DND-41 (cell line): ENCODE results near the gene CYP46A1.

Source experiments
- ATAC-seq: fragments of 200-7000 bp; cut with Tn5 transposase; 3 replicates; pipeline ENCODE4 v1.9.1; 2021; ENCODE audit warnings: low read depth; ENCODE audit not compliant: insufficient read depth
- DNase-seq: peaks from one replicate; pipeline ENCODE4 v3.0.0-alpha.2; 2020
- H2AFZ ChIP-seq: 2 replicates; pipeline ENCODE4 v1.6.0; 2012; ENCODE audit warnings: low read depth, low read length
- H3K27ac ChIP-seq: 2 replicates; pipeline ENCODE4 v1.5.1; 2012; ENCODE audit warnings: low read length, inconsistent platforms
- H3K27me3 ChIP-seq: fragments of 200-600 bp; sonication (generic); 2 replicates; pipeline ENCODE4 v1.6.0; 2012; ENCODE audit warnings: low read length, mild to moderate bottlenecking, inconsistent platforms; ENCODE audit not compliant: insufficient read depth, poor library complexity
- H3K36me3 ChIP-seq: 2 replicates; pipeline ENCODE4 v1.5.1; 2012; ENCODE audit warnings: low read length, inconsistent platforms; ENCODE audit not compliant: insufficient read depth
- H3K4me1 ChIP-seq: 2 replicates; pipeline ENCODE4 v1.5.1; 2012; ENCODE audit warnings: mild to moderate bottlenecking, low read length; ENCODE audit not compliant: insufficient read depth
- H3K4me2 ChIP-seq: 2 replicates; pipeline ENCODE4 v1.6.0; 2012; ENCODE audit warnings: mild to moderate bottlenecking, moderate library complexity, low read length, inconsistent platforms; ENCODE audit not compliant: insufficient read depth
- H3K4me3 ChIP-seq, 2 experiments: fragments of 200-600 bp in 1 of 2; shearing (Covaris generic) in 1 of 2; 2 replicates each; pipeline ENCODE4 v1.5.1; 2012 to 2016; ENCODE audit warnings: inconsistent platforms in 2 of 2, low read length in 2 of 2, mild to moderate bottlenecking in 2 of 2, low read depth in 1 of 2, moderate library complexity in 1 of 2
- H3K79me2 ChIP-seq: 2 replicates; pipeline ENCODE4 v1.6.0; 2012; ENCODE audit warnings: low read length, inconsistent platforms; ENCODE audit not compliant: insufficient read depth
- H3K9ac ChIP-seq: 2 replicates; pipeline ENCODE4 v1.6.0; 2012; ENCODE audit warnings: low read depth, mild to moderate bottlenecking, inconsistent platforms, low read length, moderate library complexity
- H3K9me3 ChIP-seq: 2 replicates; pipeline ENCODE4 v1.5.1; 2012; ENCODE audit warnings: low read length, moderate library complexity, mild to moderate bottlenecking, inconsistent platforms; ENCODE audit not compliant: insufficient read depth, severe bottlenecking
- H4K20me1 ChIP-seq: 2 replicates; pipeline ENCODE4 v1.6.0; 2012; ENCODE audit warnings: low read length; ENCODE audit not compliant: insufficient read depth
- EZH2 ChIP-seq: IDR thresholded peaks from 3 replicates; pipeline ENCODE4 v1.6.1; 2012; ENCODE audit warnings: borderline replicate concordance, low read depth, mild to moderate bottlenecking, moderate library complexity, low read length, inconsistent platforms; ENCODE audit not compliant: severe bottlenecking
- TF ChIP-seq, protein P1 (sequence below): IDR thresholded peaks from 2 replicates; pipeline ENCODE4 v1.5.1; 2012; ENCODE audit warnings: borderline replicate concordance, low read length, moderate library complexity, mild to moderate bottlenecking; ENCODE audit not compliant: poor library complexity, severe bottlenecking; ENCODE audit errors: extremely low read depth

CYP46A1 gene

DNA sequence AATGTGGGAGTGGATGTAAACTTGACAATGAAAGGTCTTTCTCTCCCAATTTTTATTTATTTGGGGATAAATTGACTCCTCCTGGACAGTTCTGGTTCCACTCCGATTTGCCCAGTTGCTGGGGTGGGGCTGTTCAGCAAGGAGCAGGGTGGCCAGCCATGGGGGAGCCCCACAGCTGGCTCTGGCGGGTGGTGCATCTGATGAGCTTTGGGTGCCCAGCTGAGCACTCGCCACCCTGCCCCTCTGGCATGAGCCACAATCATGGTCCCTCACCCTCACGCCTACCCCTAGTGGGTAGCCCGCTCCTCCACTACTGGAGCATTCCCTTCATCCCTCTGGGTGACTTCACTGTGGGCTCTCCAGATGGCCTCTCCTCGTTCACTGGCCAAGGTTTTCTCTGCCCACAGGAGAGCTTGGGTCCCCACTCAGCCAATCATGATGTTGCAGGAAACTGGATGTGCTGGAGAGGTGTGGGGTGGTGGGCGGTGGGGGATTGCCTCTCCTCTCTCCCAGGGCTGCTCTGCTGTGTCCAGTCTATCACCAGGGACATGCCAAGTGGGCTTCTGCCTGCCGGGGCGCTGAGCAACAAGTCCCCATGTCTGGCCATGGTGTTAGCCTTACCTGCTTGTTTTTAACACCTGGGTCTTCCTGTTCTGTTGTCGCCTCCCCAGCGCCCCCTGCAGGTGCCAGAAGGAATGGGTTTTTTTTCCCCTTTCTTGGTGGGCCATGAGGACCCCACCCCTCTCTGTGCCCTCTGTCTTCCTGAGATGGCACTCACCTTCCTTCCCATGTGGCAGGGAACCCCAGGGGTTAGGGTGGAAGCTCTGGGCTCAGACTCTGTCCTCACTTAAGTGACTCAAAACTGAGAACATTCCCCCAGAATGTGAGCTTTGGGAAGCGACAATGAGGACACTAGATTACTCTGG, 3.4 kb downstream of the CYP46A1 start:
- Histone ChIP-seq H3K9me3 (no peaks in the 10 kb centered on the region), H3K9ac (no peak overlapping the region), H3K36me3 (no peaks in the 10 kb centered on the region), H3K79me2 (no peaks in the 10 kb centered on the region), H4K20me1 (peaks cover 9% of the 10 kb centered on the region), H3K4me3 (no peak overlapping the region), H3K4me1 (peaks cover 24% of the 10 kb centered on the region), H3K27me3 (peaks cover 42% of the 10 kb centered on the region), H3K4me2 (no peak overlapping the region), H2AFZ (no peak overlapping the region), H3K27ac (no peak overlapping the region)
- DNase-seq: no peak
- no peak for ATAC-seq
- TF ChIP-seq, protein P1, sequence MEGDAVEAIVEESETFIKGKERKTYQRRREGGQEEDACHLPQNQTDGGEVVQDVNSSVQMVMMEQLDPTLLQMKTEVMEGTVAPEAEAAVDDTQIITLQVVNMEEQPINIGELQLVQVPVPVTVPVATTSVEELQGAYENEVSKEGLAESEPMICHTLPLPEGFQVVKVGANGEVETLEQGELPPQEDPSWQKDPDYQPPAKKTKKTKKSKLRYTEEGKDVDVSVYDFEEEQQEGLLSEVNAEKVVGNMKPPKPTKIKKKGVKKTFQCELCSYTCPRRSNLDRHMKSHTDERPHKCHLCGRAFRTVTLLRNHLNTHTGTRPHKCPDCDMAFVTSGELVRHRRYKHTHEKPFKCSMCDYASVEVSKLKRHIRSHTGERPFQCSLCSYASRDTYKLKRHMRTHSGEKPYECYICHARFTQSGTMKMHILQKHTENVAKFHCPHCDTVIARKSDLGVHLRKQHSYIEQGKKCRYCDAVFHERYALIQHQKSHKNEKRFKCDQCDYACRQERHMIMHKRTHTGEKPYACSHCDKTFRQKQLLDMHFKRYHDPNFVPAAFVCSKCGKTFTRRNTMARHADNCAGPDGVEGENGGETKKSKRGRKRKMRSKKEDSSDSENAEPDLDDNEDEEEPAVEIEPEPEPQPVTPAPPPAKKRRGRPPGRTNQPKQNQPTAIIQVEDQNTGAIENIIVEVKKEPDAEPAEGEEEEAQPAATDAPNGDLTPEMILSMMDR: peak; percentile 73
- no peak for TF ChIP-seq EZH2

DNA sequence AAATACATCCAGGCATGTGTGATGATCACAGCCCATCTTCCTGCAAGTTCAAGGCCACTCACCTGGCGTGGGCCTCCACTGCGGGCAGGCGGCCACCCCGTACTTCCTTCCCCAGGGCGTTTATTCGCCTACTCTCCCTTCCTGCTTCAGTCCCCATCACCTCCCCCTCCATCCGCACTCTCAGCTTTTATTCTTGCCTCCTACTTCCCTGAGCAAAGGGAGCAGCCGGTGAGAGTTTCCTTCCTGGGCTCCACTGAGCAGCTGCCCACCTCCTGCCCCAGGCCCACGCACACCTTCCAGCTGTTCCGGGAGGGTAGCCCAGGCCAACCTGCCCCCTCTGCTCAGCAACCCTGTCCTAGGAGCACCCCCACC, 4.1 kb downstream of the CYP46A1 start:
- no peak overlapping the region for H3K4me2 ChIP-seq
- no peaks in the 10 kb centered on the region for H3K36me3 ChIP-seq
- no peak overlapping the region for H3K4me3 ChIP-seq
- no peak overlapping the region for H3K27ac ChIP-seq
- peaks cover 17% of the 10 kb centered on the region for H3K4me1 ChIP-seq
- peaks cover 42% of the 10 kb centered on the region for H3K27me3 ChIP-seq
- no peak overlapping the region for H3K9ac ChIP-seq
- peaks cover 9% of the 10 kb centered on the region for H4K20me1 ChIP-seq
- no peak overlapping the region for H2AFZ ChIP-seq
- DNase-seq: no peak
- H3K79me2 ChIP-seq: no peaks in the 10 kb centered on the region
- no peaks in the 10 kb centered on the region for H3K9me3 ChIP-seq
- ATAC-seq: no peak
- TF ChIP-seq EZH2: no peak
- TF ChIP-seq, protein P1: no peak

DNA sequence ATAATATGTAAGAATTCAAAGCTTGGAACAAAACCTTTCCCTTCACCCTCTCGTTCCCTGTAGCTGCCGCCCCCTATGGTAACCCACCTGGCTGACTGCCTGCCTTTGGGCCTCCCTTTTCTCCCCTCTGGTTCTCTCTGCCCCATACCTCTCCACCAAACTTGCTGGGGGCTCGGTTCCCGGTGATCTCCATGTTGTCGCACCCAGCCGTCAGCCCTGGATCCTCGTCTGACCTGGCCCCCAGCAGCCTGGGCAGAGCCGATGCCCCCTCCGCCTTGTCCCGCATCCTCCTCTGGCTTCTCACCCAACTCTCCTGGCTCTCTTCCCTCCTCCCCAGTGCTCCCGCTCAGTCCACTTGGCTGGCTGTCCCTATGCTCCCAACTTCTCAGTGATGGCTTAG, 4.5 kb downstream of the CYP46A1 start:
- Histone ChIP-seq H3K79me2 (no peaks in the 10 kb centered on the region), H3K4me2 (no peak overlapping the region), H3K4me1 (peaks cover 13% of the 10 kb centered on the region), H3K27me3 (peaks cover 42% of the 10 kb centered on the region), H3K9ac (no peak overlapping the region), H3K27ac (no peak overlapping the region), H3K4me3 (no peak overlapping the region), H4K20me1 (peaks cover 9% of the 10 kb centered on the region), H3K36me3 (no peaks in the 10 kb centered on the region), H2AFZ (no peak overlapping the region), H3K9me3 (no peaks in the 10 kb centered on the region)
- TF ChIP-seq, protein P1: no peak
- no peak for TF ChIP-seq EZH2
- DNase-seq: no peak
- ATAC-seq: no peak
